GM18951 (cell line): ENCODE data around the gene KLHL29.

Experiments
- POLR2A ChIP-seq: IDR thresholded peaks from 4 replicates; pipeline ENCODE4 v1.6.1; 2011; ENCODE audit warnings: mild to moderate bottlenecking; ENCODE audit not compliant: insufficient read length, insufficient read depth; ENCODE audit errors: extremely low read depth
- in situ Hi-C: fragments of 300-500 bp; cut with MboI; formaldehyde crosslinking; loops from one replicate; pipeline ENCODE4 v1.12.0; 2022; ENCODE audit warnings: low sequenced_read_pairs, mixed read lengths, inconsistent platforms; ENCODE audit not compliant: unreplicated experiment

KLHL29 gene

GRCh38 chr2:23593752-23594459, 208.9 kb downstream of the KLHL29 start:
- in situ Hi-C loops, result no loop called here
- no peak for TF ChIP-seq POLR2A

- TF ChIP-seq POLR2A, result no peak
- in situ Hi-C loops, result no loop called here
Observed at GRCh38 chr2:23594460-23594825, 209.5 kb downstream of the KLHL29 start.

- in situ Hi-C loops, result no loop called here
- TF ChIP-seq POLR2A, result no peak
Observed at GRCh38 chr2:23595021-23595420, 210.0 kb downstream of the KLHL29 start.

DNA sequence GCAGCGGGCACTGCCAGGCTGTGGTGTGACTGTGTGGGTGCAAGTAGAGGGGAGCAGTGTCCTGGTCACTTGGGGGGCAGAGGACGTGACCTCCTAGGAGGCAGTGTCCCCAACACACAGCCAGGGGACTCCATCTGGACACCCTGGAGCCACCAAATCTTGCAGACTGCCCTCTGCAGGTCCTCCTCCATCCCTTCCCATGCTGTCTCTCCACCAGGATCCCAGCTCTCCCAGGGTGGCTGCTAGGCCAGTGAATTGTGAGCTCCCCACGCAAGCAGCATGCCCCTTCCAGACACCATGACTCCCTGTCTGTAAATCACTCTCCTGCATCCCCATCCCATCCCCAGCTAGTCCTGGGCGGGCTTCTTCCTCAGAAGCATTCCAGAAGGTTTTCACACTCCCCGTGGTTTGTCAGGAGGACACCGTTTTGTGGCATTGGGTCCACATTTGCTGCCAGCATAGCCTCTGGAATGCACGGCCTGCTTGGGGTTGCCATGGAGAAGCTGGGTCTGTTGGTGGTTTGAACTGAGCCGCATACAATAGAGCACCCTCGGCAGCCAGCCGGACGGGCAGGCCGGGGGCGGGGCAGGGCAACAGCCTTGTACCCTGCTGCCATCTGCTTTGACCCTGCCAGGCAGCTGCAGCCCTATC, 210.7 kb downstream of the KLHL29 start:
- no peak for TF ChIP-seq POLR2A
- in situ Hi-C loops, result no loop called here

DNA sequence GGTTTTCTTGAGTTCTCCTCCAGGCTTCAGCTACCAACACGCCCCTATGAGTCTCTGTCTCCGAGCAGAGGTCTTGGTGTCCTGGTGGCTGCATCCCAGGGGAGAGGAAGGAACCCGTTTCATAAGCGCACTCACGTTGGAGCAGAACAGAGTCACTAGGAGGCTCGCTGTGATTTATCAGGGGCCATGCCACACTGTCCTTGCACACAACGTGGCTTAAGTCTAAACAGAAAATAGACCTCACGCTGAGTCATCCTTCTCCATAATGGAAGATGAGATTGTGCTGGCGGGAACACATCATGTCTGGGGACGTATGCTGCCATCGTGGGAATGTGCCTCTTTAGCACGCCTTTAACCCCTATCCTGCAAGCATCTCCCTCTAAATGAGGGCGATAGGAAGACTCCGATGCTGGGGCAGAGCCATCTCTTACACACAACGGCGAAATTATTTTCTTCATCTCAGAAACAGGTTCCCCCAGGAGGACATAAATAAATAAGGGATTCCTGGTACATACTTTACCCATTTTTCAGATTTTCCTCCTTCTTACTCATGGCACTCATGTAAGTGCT, 211.4 kb downstream of the KLHL29 start:
- in situ Hi-C loops, result no loop called here
- no peak for TF ChIP-seq POLR2A

DNA sequence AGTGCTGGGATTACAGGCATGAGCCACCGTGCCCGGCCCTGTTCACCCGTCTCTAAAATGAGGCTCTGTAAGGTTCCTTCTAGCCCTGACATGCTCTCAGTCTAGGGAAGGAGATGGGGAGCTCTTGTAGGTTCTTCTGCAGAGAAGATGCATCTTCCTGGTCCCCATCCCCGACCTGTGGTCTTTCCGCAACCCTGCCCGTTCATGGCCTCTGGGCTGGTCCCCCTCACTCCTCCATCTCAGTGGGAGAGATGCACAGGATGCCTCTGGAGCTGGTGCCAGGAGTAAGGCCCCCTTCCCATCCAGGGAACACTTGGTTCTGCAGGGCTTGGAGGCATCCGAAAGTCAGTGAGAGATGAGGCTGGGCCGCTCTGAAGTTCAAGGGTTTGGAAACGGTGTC, 212.7 kb downstream of the KLHL29 start:
- TF ChIP-seq POLR2A, result no peak
- in situ Hi-C loops, result no loop called here

DNA sequence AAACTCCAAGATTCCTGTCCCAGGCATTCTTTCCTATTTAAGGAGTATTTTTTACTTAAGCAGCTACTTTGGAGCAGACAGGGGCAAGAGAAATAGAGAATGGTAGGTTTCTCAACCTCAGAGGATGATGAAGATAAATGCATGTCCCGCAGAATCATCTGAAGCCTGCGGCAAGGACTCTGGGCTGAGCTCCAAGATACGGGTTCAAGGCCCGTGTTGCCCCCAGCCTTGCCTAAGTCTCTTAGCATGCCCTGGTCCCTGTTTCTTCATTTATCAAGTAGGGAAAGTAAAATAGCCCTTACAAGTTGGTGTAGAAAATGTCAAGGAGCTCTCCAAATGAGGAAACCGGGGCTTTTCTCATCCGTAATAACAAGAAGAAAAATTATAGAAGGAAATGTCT, 214.0 kb downstream of the KLHL29 start:
- in situ Hi-C loops, result no loop called here

GRCh38 chr2:23599667-23600066, 214.7 kb downstream of the KLHL29 start:
- no peak for TF ChIP-seq POLR2A
- in situ Hi-C loops, result no loop called here

More for the DNA sequence above, 214.0 kb downstream of the KLHL29 start:
- no peak for TF ChIP-seq POLR2A

- in situ Hi-C loops, result no loop called here
Observed at GRCh38 chr2:23600346-23600745, 215.4 kb downstream of the KLHL29 start.

DNA sequence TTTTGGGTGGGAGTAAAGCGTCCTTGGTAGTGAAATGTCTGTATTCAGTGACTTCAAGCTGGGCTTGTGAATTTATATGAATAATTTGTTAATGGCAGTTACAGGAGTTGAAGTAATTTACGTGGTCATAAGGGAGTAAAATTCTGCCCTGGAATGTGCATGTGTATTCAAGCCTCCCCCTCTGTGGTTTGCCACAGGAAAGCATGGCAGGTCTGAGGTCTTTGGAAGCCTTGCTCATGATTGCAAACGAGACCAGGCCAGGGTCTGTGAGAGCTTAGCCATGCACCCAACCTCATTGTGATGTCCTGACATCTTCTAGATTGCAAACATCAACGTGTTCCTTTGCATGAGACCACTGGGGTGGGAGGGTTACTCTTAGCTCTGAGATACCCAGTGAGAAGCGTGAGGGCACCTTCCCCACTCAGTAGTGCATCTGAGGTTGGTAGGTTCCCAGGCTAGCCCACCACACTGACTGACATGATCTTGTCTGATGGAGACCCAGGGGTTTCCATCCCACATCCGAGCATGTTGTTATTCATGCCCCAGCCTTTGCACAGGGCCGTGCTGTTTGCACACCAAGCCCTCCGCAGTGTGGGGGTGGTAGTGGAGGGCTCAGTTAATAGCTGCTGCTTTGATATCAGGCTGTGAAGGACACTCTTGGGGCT, 216.5 kb downstream of the KLHL29 start:
- TF ChIP-seq POLR2A, result no peak
- in situ Hi-C loops, result no loop called here

More at GRCh38 chr2:23600346-23600745, 215.4 kb downstream of the KLHL29 start:
- no peak for TF ChIP-seq POLR2A

GRCh38 chr2:23602116-23602515, 217.1 kb downstream of the KLHL29 start:
- in situ Hi-C loops, result no loop called here

DNA sequence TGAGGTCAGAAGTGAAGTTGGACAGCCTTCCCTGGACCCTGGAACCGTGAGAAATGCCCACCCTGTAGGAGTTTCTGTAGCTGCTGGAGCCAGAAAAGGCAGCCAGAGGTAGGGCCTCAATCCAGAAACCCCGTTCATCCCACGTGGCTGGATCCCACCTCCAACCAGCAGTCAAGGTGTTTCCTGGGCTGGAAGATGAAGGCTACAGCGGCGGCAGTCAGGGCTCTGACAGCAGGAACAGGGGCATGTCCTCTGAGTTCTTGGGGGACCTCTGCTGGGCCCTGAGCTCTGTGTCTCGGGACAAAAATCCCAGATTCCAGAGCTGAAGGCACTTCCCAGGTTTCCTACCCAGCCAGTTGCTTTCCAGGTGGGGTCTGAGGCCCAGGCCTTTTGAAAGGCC, 218.2 kb downstream of the KLHL29 start:
- TF ChIP-seq POLR2A, result no peak
- in situ Hi-C loops, result no loop called here

More at GRCh38 chr2:23602116-23602515, 217.1 kb downstream of the KLHL29 start:
- TF ChIP-seq POLR2A, result no peak

GRCh38 chr2:23603581-23603980, 218.6 kb downstream of the KLHL29 start:
- in situ Hi-C loops, result no loop called here

More at GRCh38 chr2:23603581-23603980, 218.6 kb downstream of the KLHL29 start:
- no peak for TF ChIP-seq POLR2A
